ENCODE measurements around the gene MIER1. TPM values are rescaled to one million over a fixed set of nuclear protein-coding genes. Genes with fewer than 3 reads are reported as not detected.

Gene MIER1
- polyA plus RNA-seq, 3 donors: 14.0 to 28.0 (median 21.9) TPM

DNA sequence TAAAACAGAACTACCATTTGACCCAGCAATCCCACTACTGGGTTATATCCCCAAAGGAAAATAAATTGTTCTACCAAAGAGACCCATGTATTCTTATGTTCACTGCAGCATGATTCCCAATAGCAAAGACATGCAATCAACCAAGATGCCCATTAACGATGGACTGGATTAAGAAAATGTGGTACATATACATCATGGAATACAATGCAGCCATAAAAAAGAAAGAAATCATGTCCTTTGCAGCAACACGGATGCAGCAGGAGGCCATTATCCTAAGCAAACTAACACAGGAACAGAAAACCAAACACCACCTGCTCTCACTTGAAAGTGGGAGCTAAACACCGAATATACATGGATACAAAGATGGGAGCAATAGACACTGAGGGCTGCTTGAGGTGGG, 85.0 kb downstream of the MIER1 start:
- no peaks in the 10 kb centered on the region for H3K27me3 Mint-ChIP-seq (ENCODE audit: low read depth in 3 of 3)
- no peaks in the 10 kb centered on the region for H3K9me3 Mint-ChIP-seq

DNA sequence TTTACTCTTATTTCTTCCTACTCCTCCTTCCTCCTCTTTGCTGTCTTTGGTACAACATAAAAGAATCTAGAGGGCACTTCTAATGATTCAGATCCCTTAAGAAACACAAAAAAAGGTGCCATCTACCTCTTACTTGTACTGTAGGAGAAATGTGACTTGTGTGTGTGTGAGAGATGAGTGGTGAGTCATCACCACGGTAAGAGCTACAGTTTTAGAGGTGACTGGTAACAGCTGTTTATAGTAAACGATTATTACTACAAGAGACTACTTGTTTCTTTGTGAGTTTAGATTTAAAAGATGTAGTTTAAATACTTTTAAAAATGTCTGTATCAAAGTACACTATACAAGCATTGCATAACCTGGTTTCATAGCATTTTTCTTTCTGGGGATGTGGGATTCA, 88.8 kb downstream of the MIER1 start:
- no peaks in the 10 kb centered on the region for H4K20me1 ChIP-seq (ENCODE audit: insufficient read depth, low read length)
- no peak overlapping the region for H2AFZ ChIP-seq (ENCODE audit: insufficient read depth, low read depth, low read length, poor library complexity, severe bottlenecking)
- H3K4me3 ChIP-seq (replicated peaks in 1 of 3; ENCODE audit: low read depth in 2 of 3, low read length in 3 of 3): no peak overlapping the region
- no peak overlapping the region for H3K4me2 ChIP-seq (replicated peaks; ENCODE audit: extremely low read depth, low read length, poor library complexity, severe bottlenecking)
- TF ChIP-seq, protein P1, sequence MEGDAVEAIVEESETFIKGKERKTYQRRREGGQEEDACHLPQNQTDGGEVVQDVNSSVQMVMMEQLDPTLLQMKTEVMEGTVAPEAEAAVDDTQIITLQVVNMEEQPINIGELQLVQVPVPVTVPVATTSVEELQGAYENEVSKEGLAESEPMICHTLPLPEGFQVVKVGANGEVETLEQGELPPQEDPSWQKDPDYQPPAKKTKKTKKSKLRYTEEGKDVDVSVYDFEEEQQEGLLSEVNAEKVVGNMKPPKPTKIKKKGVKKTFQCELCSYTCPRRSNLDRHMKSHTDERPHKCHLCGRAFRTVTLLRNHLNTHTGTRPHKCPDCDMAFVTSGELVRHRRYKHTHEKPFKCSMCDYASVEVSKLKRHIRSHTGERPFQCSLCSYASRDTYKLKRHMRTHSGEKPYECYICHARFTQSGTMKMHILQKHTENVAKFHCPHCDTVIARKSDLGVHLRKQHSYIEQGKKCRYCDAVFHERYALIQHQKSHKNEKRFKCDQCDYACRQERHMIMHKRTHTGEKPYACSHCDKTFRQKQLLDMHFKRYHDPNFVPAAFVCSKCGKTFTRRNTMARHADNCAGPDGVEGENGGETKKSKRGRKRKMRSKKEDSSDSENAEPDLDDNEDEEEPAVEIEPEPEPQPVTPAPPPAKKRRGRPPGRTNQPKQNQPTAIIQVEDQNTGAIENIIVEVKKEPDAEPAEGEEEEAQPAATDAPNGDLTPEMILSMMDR (IDR thresholded peaks at IDR 0.05): no peak
- H3K27ac ChIP-seq (ENCODE audit: low read depth in 1 of 2, low read length in 2 of 2): no peak overlapping the region
- H3K9me3 ChIP-seq (replicated peaks in 1 of 2; ENCODE audit: control insufficient read depth in 1 of 2, insufficient read depth in 1 of 2, low read length in 2 of 2): no peaks in the 10 kb centered on the region
- intact Hi-C loops (cut with micrococcal nuclease): no loop called here
- no peak overlapping the region for H3K4me3 Mint-ChIP-seq
- H3K4me1 Mint-ChIP-seq: no peaks in the 10 kb centered on the region
- H3K27me3 ChIP-seq (ENCODE audit: control insufficient read depth in 2 of 2, insufficient read depth in 2 of 2, low read length in 2 of 2): no peaks in the 10 kb centered on the region
- peaks cover 0 to 33% of the 10 kb centered on the region in 2 donors for H3K36me3 ChIP-seq (replicated peaks in 1 of 2; ENCODE audit: control insufficient read depth in 1 of 2, insufficient read depth in 2 of 2, low read length in 2 of 2)
- H3K27ac Mint-ChIP-seq: no peak overlapping the region
- no peaks in the 10 kb centered on the region for H3K4me1 ChIP-seq (ENCODE audit: control insufficient read depth in 1 of 2, insufficient read depth in 2 of 2, low read length in 2 of 2)
- H3K27me3 Mint-ChIP-seq (ENCODE audit: low read depth in 3 of 3): no peaks in the 10 kb centered on the region
- DNase-seq: no peak
- H3K9ac ChIP-seq (ENCODE audit: insufficient read depth, low read length, poor library complexity, severe bottlenecking): no peak overlapping the region
- H3K36me3 Mint-ChIP-seq: peaks cover 27 to 38% of the 10 kb centered on the region in 2 donors
- no peaks in the 10 kb centered on the region for H3K79me2 ChIP-seq (ENCODE audit: insufficient read depth, low read length)
- WGBS (ENCODE audit: insufficient coverage): no CpG with 5 or more reads among the region's 2 CpGs
- no peaks in the 10 kb centered on the region for H3K9me3 Mint-ChIP-seq

More for the DNA sequence above, 85.0 kb downstream of the MIER1 start:
- peaks cover 0 to 44% of the 10 kb centered on the region in 2 donors for H3K36me3 ChIP-seq (replicated peaks in 1 of 2; ENCODE audit: control insufficient read depth in 1 of 2, insufficient read depth in 2 of 2, low read length in 2 of 2)
- Mint-ChIP-seq H3K27ac (no peak overlapping the region), H3K4me3 (no peak overlapping the region), H3K4me1 (no peaks in the 10 kb centered on the region), H3K36me3 (peaks cover 39 to 49% of the 10 kb centered on the region in 2 donors)
- H3K27me3 ChIP-seq (ENCODE audit: control insufficient read depth in 2 of 2, insufficient read depth in 2 of 2, low read length in 2 of 2): no peaks in the 10 kb centered on the region
- no peaks in the 10 kb centered on the region for H3K4me1 ChIP-seq (ENCODE audit: control insufficient read depth in 1 of 2, insufficient read depth in 2 of 2, low read length in 2 of 2)
- TF ChIP-seq, protein P1 (IDR thresholded peaks at IDR 0.05): no peak
- H3K4me2 ChIP-seq (replicated peaks; ENCODE audit: extremely low read depth, low read length, poor library complexity, severe bottlenecking): no peak overlapping the region
- H4K20me1 ChIP-seq (ENCODE audit: insufficient read depth, low read length): no peaks in the 10 kb centered on the region
- no peaks in the 10 kb centered on the region for H3K9me3 ChIP-seq (replicated peaks in 1 of 2; ENCODE audit: control insufficient read depth in 1 of 2, insufficient read depth in 1 of 2, low read length in 2 of 2)
- WGBS (ENCODE audit: insufficient coverage): no CpG with 5 or more reads among the region's 3 CpGs
- intact Hi-C loops (cut with micrococcal nuclease): loop anchor here in 1 of 2 donors (10.0 kb wide), 1 partner anchor 1355 kb away; no protein-coding TSS in a partner anchor
- no peaks in the 10 kb centered on the region for H3K79me2 ChIP-seq (ENCODE audit: insufficient read depth, low read length)
- H3K9ac ChIP-seq (ENCODE audit: insufficient read depth, low read length, poor library complexity, severe bottlenecking): no peak overlapping the region
- DNase-seq: no peak
- no peak overlapping the region for H3K27ac ChIP-seq (ENCODE audit: low read depth in 1 of 2, low read length in 2 of 2)
- H3K4me3 ChIP-seq (replicated peaks in 1 of 3; ENCODE audit: low read depth in 2 of 3, low read length in 3 of 3): no peak overlapping the region
- H2AFZ ChIP-seq (ENCODE audit: insufficient read depth, low read depth, low read length, poor library complexity, severe bottlenecking): no peak overlapping the region

Measured in CD14-positive monocyte (primary cell).